H1 (cell line): ENCODE measurements around the gene GPR137. TPM values are rescaled to one million over a fixed set of nuclear protein-coding genes. Genes with fewer than 3 reads are reported as not detected.

Experiments used
- CBX8 ChIP-seq: fragments of 300-800, 300-1000 bp; sonication (generic); IDR thresholded peaks from 2 replicates; pipeline ENCODE4 v1.7.1; 2016; ENCODE audit warnings: low read depth, low read length, borderline replicate concordance
- CEBPB ChIP-seq: IDR thresholded peaks from 2 replicates; pipeline ENCODE4 v1.6.1; 2012; ENCODE audit warnings: low read depth, low read length
- CHD7 ChIP-seq: fragments of 300-600 bp; sonication (generic); IDR thresholded peaks from 2 replicates; pipeline ENCODE4 v1.7.1; 2012; ENCODE audit warnings: low read length, moderate library complexity, mild to moderate bottlenecking, inconsistent platforms; ENCODE audit not compliant: insufficient replicate concordance
- GTF2F1 ChIP-seq: IDR thresholded peaks from 2 replicates; pipeline ENCODE4 v1.6.1; 2012; ENCODE audit warnings: low read depth, low read length, improper control_type of control experiment, borderline replicate concordance
- HDAC6 ChIP-seq: IDR thresholded peaks from one replicate; pipeline ENCODE4 v1.7.1; 2012; ENCODE audit warnings: low read depth, mild to moderate bottlenecking, inconsistent platforms, low read length, moderate library complexity
- JUND ChIP-seq: IDR thresholded peaks from 2 replicates; pipeline ENCODE4 v1.6.1; 2011; ENCODE audit warnings: mild to moderate bottlenecking, improper control_type of control experiment, low read length
- NANOG ChIP-seq: IDR thresholded peaks from 2 replicates; pipeline ENCODE4 v1.6.1; 2011; ENCODE audit warnings: low read length, low read depth, mild to moderate bottlenecking, inconsistent platforms; ENCODE audit not compliant: insufficient read depth, poor library complexity, severe bottlenecking
- POU5F1 ChIP-seq: IDR thresholded peaks from 2 replicates; pipeline ENCODE4 v1.6.1; 2011; ENCODE audit warnings: low read depth, mild to moderate bottlenecking, low read length, moderate library complexity
- RBBP5 ChIP-seq: IDR thresholded peaks from 2 replicates; pipeline ENCODE4 v1.7.1; 2012; ENCODE audit warnings: low read depth, mild to moderate bottlenecking, inconsistent platforms, low read length, moderate library complexity, borderline replicate concordance
- RXRA ChIP-seq: IDR thresholded peaks from 2 replicates; pipeline ENCODE4 v1.6.1; 2011; ENCODE audit warnings: low read depth, mild to moderate bottlenecking, low read length, moderate library complexity; ENCODE audit not compliant: insufficient read depth
- SIRT6 ChIP-seq: IDR thresholded peaks from one replicate; pipeline ENCODE4 v1.7.1; 2012; ENCODE audit warnings: low read length, inconsistent platforms
- polyA plus RNA-seq, 7 experiments: library from polyadenylated mRNA; depleted of rRNA in 3 of 7; stranded (reverse) in 5 of 7; unstranded in 2 of 7; fragments of >200 nt in 5 of 7; fragments of 200-250 nt in 2 of 7; gene quantifications; 1 replicate in 5 of 7; 2 replicates in 1 of 7; 4 replicates in 1 of 7; pipeline versions ENCODE4 v1.2.1 to v1.2.3, GENCODE V29; 2011 to 2013; ENCODE audit warnings: missing spikeins in 2 of 7, mixed read lengths in 2 of 7
- total RNA-seq: library from RNA; stranded (reverse); fragmentation: NEBNext Ultra II Directional; extraction: Animal tissue kit (Norgen Biotek cat#: 25700); gene quantifications from 2 replicates; pipeline ENCODE4 v1.2.1, GENCODE V29; 2021

GPR137 gene
- total and polyA plus RNA-seq, 2 of the 8 experiments (the other 6 are each of a cell fraction or from before 2014, with no cell fraction given) = 36.2 to 37.8 TPM

GRCh38 chr11:64278576-64279190 lies 7.0 kb upstream of the GPR137 start (continued):
- TF ChIP-seq CHD7 (no peak), JUND (no peak), NANOG (no peak), RXRA (no peak), POU5F1 (no peak), GTF2F1 (no peak), RBBP5 (no peak), CEBPB (no peak), SIRT6 (no peak), CBX8 (no peak), HDAC6 (no peak)
